ENCODE data around the gene PLA2G2F. TPM values are rescaled to one million over a fixed set of nuclear protein-coding genes. Genes with fewer than 3 reads are reported as not detected.

Gene PLA2G2F
- total and polyA plus RNA-seq, 9 of the 15 experiments (the other 6 are each of a cell fraction or from before 2014, with no cell fraction given), result not detected

DNA sequence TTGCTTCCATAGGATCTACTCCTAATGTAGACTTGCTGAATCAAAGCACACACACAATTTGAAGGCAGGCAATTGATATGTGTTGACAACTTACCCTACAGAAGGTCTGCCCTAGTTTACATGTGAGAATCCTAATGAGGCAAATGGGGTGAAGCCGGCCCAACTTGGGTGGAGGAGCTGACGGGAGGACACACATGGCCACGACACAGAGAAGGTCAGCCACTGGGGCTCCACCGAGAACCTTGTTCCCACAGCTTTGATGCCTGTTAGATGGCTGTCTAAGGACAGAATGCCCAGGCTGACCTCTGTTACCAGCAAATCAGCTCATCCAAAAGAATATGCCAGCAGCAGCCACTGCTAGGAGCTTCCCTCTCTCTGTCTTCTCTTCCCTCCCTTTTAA is 18.3 kb upstream of the PLA2G2F start:
- intact Hi-C loops (cut with micrococcal nuclease), result no loop called here

More for the DNA sequence above, 18.3 kb upstream of the PLA2G2F start:
- DNase-seq (ENCODE audit: extremely low read depth in 1 of 4, low spot score in 3 of 4) (no peak), ATAC-seq (no peak), FAIRE-seq (no peak)
- no peaks in the 10 kb centered on the region for H3K36me3 ChIP-seq (ENCODE audit: control insufficient read depth, insufficient read depth, low read length)
- H3K27me3 ChIP-seq (ENCODE audit: control insufficient read depth in 2 of 2, insufficient read depth in 2 of 2, low read length in 2 of 2), result peaks cover 24 to 43% of the 10 kb centered on the region in 2 experiments; a peak in 4 of 5 replicates
- H3K4me1 ChIP-seq (replicated peaks in 1 of 2; ENCODE audit: control insufficient read depth in 2 of 2, insufficient read depth in 2 of 2, low read length in 2 of 2), result peaks cover 10 to 12% of the 10 kb centered on the region in 2 experiments; a peak in 4 of 5 replicates
- no peaks in the 10 kb centered on the region for H4K20me1 ChIP-seq (replicated peaks; ENCODE audit: control insufficient read depth, insufficient read depth, low read length)
- no peak overlapping the region for H3K27ac ChIP-seq (ENCODE audit: extremely low read depth, low read depth, low read length)
- H3K79me2 ChIP-seq (ENCODE audit: control insufficient read depth, insufficient read depth, low read length), result no peaks in the 10 kb centered on the region
- no peak overlapping the region for H3K4me3 ChIP-seq
- no peak overlapping the region for H3K4me2 ChIP-seq (ENCODE audit: insufficient read depth, low read length)
- H2AFZ ChIP-seq (ENCODE audit: low read depth, low read length), result no peak overlapping the region
- no peak overlapping the region for H3K9ac ChIP-seq (ENCODE audit: insufficient read depth in 1 of 2, low read depth in 2 of 2, low read length in 2 of 2)
- TF ChIP-seq RBM25 (IDR thresholded peaks at IDR 0.05; ENCODE audit: low read depth, low read length, severe bottlenecking) (no peak), ZNF134 (CRISPR knock-in tag; conservative IDR thresholded peaks at IDR 0.05) (no peak), ZNF717 (CRISPR knock-in tag; IDR thresholded peaks at IDR 0.05) (no peak), GTF2E2 (tag; IDR thresholded peaks at IDR 0.05) (no peak), RBBP5 (IDR thresholded peaks at IDR 0.05; ENCODE audit: borderline replicate concordance, insufficient read depth, low read length, poor library complexity, severe bottlenecking) (no peak), KDM4B (IDR thresholded peaks at IDR 0.05; ENCODE audit: borderline replicate concordance in 2 of 2, low read depth in 1 of 2) (no peak)
- TF ChIP-seq, protein P1, sequence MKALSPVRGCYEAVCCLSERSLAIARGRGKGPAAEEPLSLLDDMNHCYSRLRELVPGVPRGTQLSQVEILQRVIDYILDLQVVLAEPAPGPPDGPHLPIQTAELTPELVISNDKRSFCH (CRISPR knock-in tag; IDR thresholded peaks at IDR 0.05), result no peak
- TF ChIP-seq, protein P1 (tag; IDR thresholded peaks at IDR 0.05), result no peak
- TF ChIP-seq, protein P2, sequence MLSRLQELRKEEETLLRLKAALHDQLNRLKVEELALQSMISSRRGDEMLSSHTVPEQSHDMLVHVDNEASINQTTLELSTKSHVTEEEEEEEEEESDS (CRISPR knock-in tag; IDR thresholded peaks at IDR 0.05), result no peak
- TF ChIP-seq, protein P3, sequence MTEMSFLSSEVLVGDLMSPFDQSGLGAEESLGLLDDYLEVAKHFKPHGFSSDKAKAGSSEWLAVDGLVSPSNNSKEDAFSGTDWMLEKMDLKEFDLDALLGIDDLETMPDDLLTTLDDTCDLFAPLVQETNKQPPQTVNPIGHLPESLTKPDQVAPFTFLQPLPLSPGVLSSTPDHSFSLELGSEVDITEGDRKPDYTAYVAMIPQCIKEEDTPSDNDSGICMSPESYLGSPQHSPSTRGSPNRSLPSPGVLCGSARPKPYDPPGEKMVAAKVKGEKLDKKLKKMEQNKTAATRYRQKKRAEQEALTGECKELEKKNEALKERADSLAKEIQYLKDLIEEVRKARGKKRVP (CRISPR knock-in tag; IDR thresholded peaks at IDR 0.05), result no peak
- no peaks in the 10 kb centered on the region for H3K9me1 ChIP-seq (ENCODE audit: control insufficient read depth, insufficient read depth, low read length)
- WGBS (ENCODE audit: insufficient coverage, low coverage, missing lambda C conversion rate), result 1% methylated on average over 4 of the region's 4 CpGs
- CTCF ChIA-PET (ENCODE audit: low intra/inter-chr PET ratio), result no interaction called here
- H3K9me3 ChIP-seq (replicated peaks; ENCODE audit: control insufficient read depth, insufficient read depth, low read depth, low read length), result no peaks in the 10 kb centered on the region
- no TSS peak for BruUV-seq (replicated peaks)
- in situ Hi-C loops (cut with MboI), result no loop called here
- POLR2A ChIA-PET, result interaction anchor here (0.6 kb wide), 1 partner anchor 8 kb away, joined by 3 read pairs; no protein-coding TSS in a partner anchor

Data from K562 (cell line).